T-helper 2 cell treated with Interferon-gamma antibody and Interleukin-4, amounts not matched to agents 5 μg/mL and 100 μg/mL, for 36 hours (primary cell): ENCODE results near the gene REEP2.
"Not testable (repeated sequence)": the region's sequence is repeated elsewhere in the genome, so short reads cannot be mapped to it uniquely, and the experiment has no call there.

Experiments used
- DNase-seq: peaks from one replicate; pipeline ENCODE4 v3.0.0; 2021; ENCODE audit warnings: low spot score
- H3K27ac Mint-ChIP-seq: one replicate; pipeline ENCODE4 v1.8.0; 2021; ENCODE audit warnings: mild to moderate bottlenecking, mixed read lengths
- H3K27me3 Mint-ChIP-seq: one replicate; pipeline ENCODE4 v1.8.0; 2021; ENCODE audit warnings: low read depth, mixed read lengths
- H3K36me3 Mint-ChIP-seq: one replicate; pipeline ENCODE4 v1.8.0; 2021; ENCODE audit warnings: low read depth, mixed read lengths
- H3K4me1 Mint-ChIP-seq: one replicate; pipeline ENCODE4 v1.8.0; 2021; ENCODE audit warnings: low read depth, mixed read lengths
- H3K4me3 Mint-ChIP-seq: one replicate; pipeline ENCODE4 v1.8.0; 2022; ENCODE audit warnings: mild to moderate bottlenecking, moderate library complexity, mixed read lengths
- H3K9me3 Mint-ChIP-seq: one replicate; pipeline ENCODE4 v1.8.0; 2021; ENCODE audit warnings: mixed read lengths

Gene REEP2

GRCh38 chr5:138466125-138466899 lies 27.5 kb downstream of the REEP2 start:
- H3K27me3 Mint-ChIP-seq: peaks cover 15% of the 10 kb centered on the region
- peak overlapping the region; percentile 87 for H3K4me3 Mint-ChIP-seq
- DNase-seq: no peak
- H3K9me3 Mint-ChIP-seq: no peaks in the 10 kb centered on the region
- H3K4me1 Mint-ChIP-seq: peaks cover 13% of the 10 kb centered on the region
- H3K27ac Mint-ChIP-seq: no peak overlapping the region
- peaks cover 10% of the 10 kb centered on the region for H3K36me3 Mint-ChIP-seq

DNA sequence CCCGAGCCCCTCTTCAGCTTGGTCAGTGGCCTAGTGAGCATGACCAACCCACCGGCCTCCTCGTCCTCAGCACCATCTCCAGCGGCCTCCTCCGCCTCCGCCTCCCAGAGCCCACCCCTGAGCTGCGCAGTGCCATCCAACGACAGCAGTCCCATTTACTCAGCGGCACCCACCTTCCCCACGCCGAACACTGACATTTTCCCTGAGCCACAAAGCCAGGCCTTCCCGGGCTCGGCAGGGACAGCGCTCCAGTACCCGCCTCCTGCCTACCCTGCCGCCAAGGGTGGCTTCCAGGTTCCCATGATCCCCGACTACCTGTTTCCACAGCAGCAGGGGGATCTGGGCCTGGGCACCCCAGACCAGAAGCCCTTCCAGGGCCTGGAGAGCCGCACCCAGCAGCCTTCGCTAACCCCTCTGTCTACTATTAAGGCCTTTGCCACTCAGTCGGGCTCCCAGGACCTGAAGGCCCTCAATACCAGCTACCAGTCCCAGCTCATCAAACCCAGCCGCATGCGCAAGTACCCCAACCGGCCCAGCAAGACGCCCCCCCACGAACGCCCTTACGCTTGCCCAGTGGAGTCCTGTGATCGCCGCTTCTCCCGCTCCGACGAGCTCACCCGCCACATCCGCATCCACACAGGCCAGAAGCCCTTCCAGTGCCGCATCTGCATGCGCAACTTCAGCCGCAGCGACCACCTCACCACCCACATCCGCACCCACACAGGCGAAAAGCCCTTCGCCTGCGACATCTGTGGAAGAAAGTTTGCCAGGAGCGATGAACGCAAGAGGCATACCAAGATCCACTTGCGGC lies 28.2 kb downstream of the REEP2 start:
- H3K4me1 Mint-ChIP-seq: peaks cover 12% of the 10 kb centered on the region
- no peak for DNase-seq

GRCh38 chr5:138467711-138468132 lies 28.9 kb downstream of the REEP2 start:
- peaks cover 12% of the 10 kb centered on the region for H3K4me1 Mint-ChIP-seq
- H3K36me3 Mint-ChIP-seq: peaks cover 10% of the 10 kb centered on the region
- no peak overlapping the region for H3K27ac Mint-ChIP-seq
- DNase-seq: no peak
- peaks cover 15% of the 10 kb centered on the region for H3K27me3 Mint-ChIP-seq
- no peaks in the 10 kb centered on the region for H3K9me3 Mint-ChIP-seq
- H3K4me3 Mint-ChIP-seq: peak overlapping the region; percentile 87

More for the DNA sequence above, 28.2 kb downstream of the REEP2 start:
- H3K4me3 Mint-ChIP-seq: peak overlapping the region; percentile 87
- peaks cover 15% of the 10 kb centered on the region for H3K27me3 Mint-ChIP-seq
- peaks cover 10% of the 10 kb centered on the region for H3K36me3 Mint-ChIP-seq
- H3K27ac Mint-ChIP-seq: peak overlapping the region; percentile 5
- no peaks in the 10 kb centered on the region for H3K9me3 Mint-ChIP-seq

DNA sequence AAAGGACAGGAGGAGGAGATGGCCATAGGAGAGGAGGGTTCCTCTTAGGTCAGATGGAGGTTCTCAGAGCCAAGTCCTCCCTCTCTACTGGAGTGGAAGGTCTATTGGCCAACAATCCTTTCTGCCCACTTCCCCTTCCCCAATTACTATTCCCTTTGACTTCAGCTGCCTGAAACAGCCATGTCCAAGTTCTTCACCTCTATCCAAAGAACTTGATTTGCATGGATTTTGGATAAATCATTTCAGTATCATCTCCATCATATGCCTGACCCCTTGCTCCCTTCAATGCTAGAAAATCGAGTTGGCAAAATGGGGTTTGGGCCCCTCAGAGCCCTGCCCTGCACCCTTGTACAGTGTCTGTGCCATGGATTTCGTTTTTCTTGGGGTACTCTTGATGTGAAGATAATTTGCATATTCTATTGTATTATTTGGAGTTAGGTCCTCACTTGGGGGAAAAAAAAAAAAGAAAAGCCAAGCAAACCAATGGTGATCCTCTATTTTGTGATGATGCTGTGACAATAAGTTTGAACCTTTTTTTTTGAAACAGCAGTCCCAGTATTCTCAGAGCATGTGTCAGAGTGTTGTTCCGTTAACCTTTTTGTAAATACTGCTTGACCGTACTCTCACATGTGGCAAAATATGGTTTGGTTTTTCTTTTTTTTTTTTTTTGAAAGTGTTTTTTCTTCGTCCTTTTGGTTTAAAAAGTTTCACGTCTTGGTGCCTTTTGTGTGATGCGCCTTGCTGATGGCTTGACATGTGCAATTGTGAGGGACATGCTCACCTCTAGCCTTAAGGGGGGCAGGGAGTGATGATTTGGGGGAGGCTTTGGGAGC lies 29.5 kb downstream of the REEP2 start:
- Mint-ChIP-seq H3K27me3 (peaks cover 15% of the 10 kb centered on the region), H3K27ac (no peak overlapping the region)

DNA sequence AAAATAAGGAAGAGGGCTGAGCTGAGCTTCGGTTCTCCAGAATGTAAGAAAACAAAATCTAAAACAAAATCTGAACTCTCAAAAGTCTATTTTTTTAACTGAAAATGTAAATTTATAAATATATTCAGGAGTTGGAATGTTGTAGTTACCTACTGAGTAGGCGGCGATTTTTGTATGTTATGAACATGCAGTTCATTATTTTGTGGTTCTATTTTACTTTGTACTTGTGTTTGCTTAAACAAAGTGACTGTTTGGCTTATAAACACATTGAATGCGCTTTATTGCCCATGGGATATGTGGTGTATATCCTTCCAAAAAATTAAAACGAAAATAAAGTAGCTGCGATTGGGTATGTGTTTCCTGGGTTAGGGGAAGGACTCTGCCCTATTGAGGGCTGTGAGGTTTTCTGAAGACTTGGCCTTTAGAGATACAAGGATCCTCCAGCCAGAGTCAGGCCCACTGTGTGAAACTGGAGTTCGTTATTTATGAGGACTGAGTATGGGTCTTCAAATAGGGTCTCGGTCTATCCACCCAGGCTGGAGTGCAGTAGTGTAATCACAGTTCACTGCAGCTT lies 30.2 kb downstream of the REEP2 start:
- peaks cover 11% of the 10 kb centered on the region for H3K4me1 Mint-ChIP-seq
- no peaks in the 10 kb centered on the region for H3K9me3 Mint-ChIP-seq
- no peak for DNase-seq
- no peak overlapping the region for H3K27ac Mint-ChIP-seq
- no peak overlapping the region for H3K4me3 Mint-ChIP-seq
- H3K36me3 Mint-ChIP-seq: peaks cover 10% of the 10 kb centered on the region
- peaks cover 18% of the 10 kb centered on the region for H3K27me3 Mint-ChIP-seq

More for the DNA sequence above, 29.5 kb downstream of the REEP2 start:
- peaks cover 10% of the 10 kb centered on the region for H3K36me3 Mint-ChIP-seq
- H3K4me1 Mint-ChIP-seq: peaks cover 12% of the 10 kb centered on the region
- H3K4me3 Mint-ChIP-seq: peak overlapping the region; percentile 31
- no peaks in the 10 kb centered on the region for H3K9me3 Mint-ChIP-seq
- DNase-seq: no peak

GRCh38 chr5:138469540-138470321 lies 30.9 kb downstream of the REEP2 start:
- Mint-ChIP-seq H3K27ac (no peak overlapping the region), H3K4me1 (peaks cover 11% of the 10 kb centered on the region), H3K9me3 (no peaks in the 10 kb centered on the region), H3K27me3 (peaks cover 18% of the 10 kb centered on the region), H3K36me3 (peaks cover 10% of the 10 kb centered on the region), H3K4me3 (no peak overlapping the region)
- DNase-seq: no peak

- Mint-ChIP-seq H3K36me3 (peaks cover 10% of the 10 kb centered on the region), H3K9me3 (no peaks in the 10 kb centered on the region), H3K27me3 (peaks cover 24% of the 10 kb centered on the region), H3K4me3 (no peak overlapping the region), H3K27ac (no peak overlapping the region), H3K4me1 (peaks cover 11% of the 10 kb centered on the region)
- DNase-seq: no peak
Observed at GRCh38 chr5:138470322-138471051, 31.6 kb downstream of the REEP2 start.

DNA sequence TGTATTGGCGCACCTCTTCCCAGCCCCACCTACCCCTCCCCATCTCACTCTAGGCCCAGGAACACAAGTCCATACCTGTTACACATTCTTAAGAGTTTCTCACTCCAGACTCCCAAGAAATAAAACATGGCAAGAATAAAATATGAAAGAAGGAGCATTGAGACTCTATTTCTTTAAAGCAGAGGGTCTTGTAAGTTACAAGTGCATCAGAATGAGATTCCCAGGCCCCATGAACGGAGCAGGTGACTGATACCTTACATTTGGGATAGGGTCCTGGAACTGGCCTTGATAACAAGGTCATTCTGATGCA lies 32.1 kb downstream of the REEP2 start:
- Mint-ChIP-seq H3K27me3 (peaks cover 24% of the 10 kb centered on the region), H3K36me3 (peaks cover 10% of the 10 kb centered on the region), H3K4me1 (peaks cover 11% of the 10 kb centered on the region), H3K4me3 (no peak overlapping the region), H3K27ac (no peak overlapping the region), H3K9me3 (no peaks in the 10 kb centered on the region)
- no peak for DNase-seq

DNA sequence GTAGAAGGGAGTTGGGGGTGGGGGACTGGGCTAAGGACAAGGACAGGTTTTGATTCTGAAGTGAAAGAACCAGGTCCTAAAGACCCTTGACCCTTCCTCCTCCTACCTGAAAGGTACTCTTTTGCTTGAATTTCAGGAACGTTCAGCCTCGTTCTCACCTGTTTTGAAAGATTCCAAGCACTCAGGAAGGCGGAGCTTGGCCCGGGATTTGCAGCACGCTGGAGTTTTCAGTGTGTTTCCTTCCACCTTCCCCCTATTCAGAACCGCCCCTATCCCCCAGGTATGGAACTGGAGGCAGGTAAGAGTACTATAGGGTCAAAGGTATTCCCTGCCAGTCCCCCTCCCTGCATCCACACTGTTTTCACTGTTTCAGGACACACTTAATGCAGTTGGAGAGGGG lies 33.5 kb downstream of the REEP2 start:
- H3K9me3 Mint-ChIP-seq: no peaks in the 10 kb centered on the region
- no peak overlapping the region for H3K4me3 Mint-ChIP-seq
- H3K4me1 Mint-ChIP-seq: peaks cover 5% of the 10 kb centered on the region
- H3K36me3 Mint-ChIP-seq: peaks cover 5% of the 10 kb centered on the region
- peaks cover 16% of the 10 kb centered on the region for H3K27me3 Mint-ChIP-seq
- no peak overlapping the region for H3K27ac Mint-ChIP-seq
- no peak for DNase-seq

GRCh38 chr5:138473151-138473550 lies 34.3 kb downstream of the REEP2 start:
- H3K27ac Mint-ChIP-seq, H3K9me3 Mint-ChIP-seq, H3K4me1 Mint-ChIP-seq, DNase-seq, H3K27me3 Mint-ChIP-seq, H3K4me3 Mint-ChIP-seq, H3K36me3 Mint-ChIP-seq: not testable (repeated sequence)

DNA sequence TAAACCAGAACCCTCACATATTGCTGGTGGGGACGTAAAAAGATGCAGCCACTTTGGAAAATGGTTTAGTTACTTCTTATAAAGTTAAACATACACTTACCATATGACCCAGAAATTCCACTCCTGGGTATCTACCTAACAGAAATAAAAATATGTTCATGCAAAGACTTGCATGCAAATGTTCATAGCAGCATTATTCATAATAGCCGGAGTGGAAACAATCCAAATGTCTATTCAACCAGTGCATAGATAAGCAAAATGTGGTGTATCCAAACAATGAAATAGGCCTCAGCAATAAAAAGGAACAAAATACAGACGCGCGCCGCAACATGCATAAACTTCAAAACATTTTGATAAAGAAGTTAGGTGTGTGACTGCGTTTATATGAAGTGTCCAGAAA lies 38.1 kb downstream of the REEP2 start:
- no peaks in the 10 kb centered on the region for H3K4me1 Mint-ChIP-seq
- peaks cover 9% of the 10 kb centered on the region for H3K27me3 Mint-ChIP-seq
- no peaks in the 10 kb centered on the region for H3K36me3 Mint-ChIP-seq
- no peak for DNase-seq
- H3K4me3 Mint-ChIP-seq: no peak overlapping the region
- H3K27ac Mint-ChIP-seq: no peak overlapping the region
- no peaks in the 10 kb centered on the region for H3K9me3 Mint-ChIP-seq

- no peak overlapping the region for H3K4me3 Mint-ChIP-seq
- peaks cover 12% of the 10 kb centered on the region for H3K27me3 Mint-ChIP-seq
- H3K9me3 Mint-ChIP-seq: no peaks in the 10 kb centered on the region
- H3K27ac Mint-ChIP-seq: no peak overlapping the region
- H3K4me1 Mint-ChIP-seq: no peaks in the 10 kb centered on the region
- DNase-seq: no peak
- H3K36me3 Mint-ChIP-seq: no peaks in the 10 kb centered on the region
Observed at GRCh38 chr5:138482638-138483037, 43.8 kb downstream of the REEP2 start.
